ENCODE data around the gene BARHL1. TPM values are rescaled to one million over a fixed set of nuclear protein-coding genes. Genes with fewer than 3 reads are reported as not detected.

Gene BARHL1
- polyA plus RNA-seq, 2 of the 4 experiments (the other 2 are of a cell fraction), result not detected

DNA sequence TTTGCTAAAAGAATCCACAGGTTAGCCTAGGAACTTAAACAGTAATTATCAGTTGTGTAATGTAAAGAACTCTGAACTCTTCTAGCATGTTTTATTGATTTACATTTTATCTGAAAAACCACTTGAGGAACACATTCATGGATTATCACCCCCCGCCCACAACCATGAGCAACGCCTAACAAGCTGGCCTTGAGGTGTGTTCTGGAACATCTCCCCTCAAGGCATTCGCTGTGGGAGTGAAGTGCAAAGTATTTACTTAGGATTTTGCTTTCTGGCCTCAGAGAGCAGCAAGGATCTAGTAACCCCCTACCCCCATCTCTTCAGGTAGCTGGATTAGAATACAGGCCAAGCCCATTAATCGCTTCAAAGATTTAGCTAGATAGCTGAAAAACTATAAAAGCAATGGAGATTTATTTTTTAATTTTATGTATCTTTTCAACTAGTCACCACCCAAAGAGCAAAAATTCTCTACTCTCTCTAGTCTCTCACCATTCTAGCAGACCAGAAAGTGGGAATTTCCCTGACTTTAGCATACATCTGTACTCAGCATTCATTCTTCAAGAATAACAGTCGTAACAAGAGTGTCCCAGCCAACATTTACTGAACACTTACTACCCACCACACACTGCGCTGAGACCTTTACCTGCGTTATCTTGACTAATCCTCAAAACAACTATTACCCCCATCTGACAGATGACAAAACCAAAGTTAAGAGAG, 50.2 kb downstream of the BARHL1 start:
- ChIA-PET CTCF (interaction anchor here (0.6 to 2.1 kb wide), 3 partner anchors 11 to 782 kb away, joined by 3 to 6 read pairs (median 3); no protein-coding TSS in a partner anchor), POLR2A (no interaction called here)
- no peak for DNase-seq (ENCODE audit: low read depth in 1 of 2, low spot score in 1 of 2)

GRCh38 chr9:132634327-132634726, 51.9 kb downstream of the BARHL1 start:
- H3K4me1 ChIP-seq, result no peaks in the 10 kb centered on the region
- ChIA-PET CTCF (interaction anchor here (0.7 to 1.3 kb wide), 2 partner anchors 16 to 872 kb away, joined by 3 to 6 read pairs; no protein-coding TSS in a partner anchor), POLR2A (interaction anchor here (0.7 kb wide), 1 partner anchor 902 kb away, joined by 3 read pairs; no protein-coding TSS in a partner anchor)
- FAIRE-seq (no peak), ATAC-seq (no peak), DNase-seq (ENCODE audit: low read depth in 1 of 2, low spot score in 1 of 2) (no peak)
- H3K9me3 ChIP-seq, result no peaks in the 10 kb centered on the region
- TF ChIP-seq, protein P1, sequence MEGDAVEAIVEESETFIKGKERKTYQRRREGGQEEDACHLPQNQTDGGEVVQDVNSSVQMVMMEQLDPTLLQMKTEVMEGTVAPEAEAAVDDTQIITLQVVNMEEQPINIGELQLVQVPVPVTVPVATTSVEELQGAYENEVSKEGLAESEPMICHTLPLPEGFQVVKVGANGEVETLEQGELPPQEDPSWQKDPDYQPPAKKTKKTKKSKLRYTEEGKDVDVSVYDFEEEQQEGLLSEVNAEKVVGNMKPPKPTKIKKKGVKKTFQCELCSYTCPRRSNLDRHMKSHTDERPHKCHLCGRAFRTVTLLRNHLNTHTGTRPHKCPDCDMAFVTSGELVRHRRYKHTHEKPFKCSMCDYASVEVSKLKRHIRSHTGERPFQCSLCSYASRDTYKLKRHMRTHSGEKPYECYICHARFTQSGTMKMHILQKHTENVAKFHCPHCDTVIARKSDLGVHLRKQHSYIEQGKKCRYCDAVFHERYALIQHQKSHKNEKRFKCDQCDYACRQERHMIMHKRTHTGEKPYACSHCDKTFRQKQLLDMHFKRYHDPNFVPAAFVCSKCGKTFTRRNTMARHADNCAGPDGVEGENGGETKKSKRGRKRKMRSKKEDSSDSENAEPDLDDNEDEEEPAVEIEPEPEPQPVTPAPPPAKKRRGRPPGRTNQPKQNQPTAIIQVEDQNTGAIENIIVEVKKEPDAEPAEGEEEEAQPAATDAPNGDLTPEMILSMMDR (IDR thresholded peaks at IDR 0.05), result no peak
- no peak for TF ChIP-seq NFE2L2 (conservative IDR thresholded peaks at IDR 0.05; ENCODE audit: low read length)
- peak; percentile 20 for TF ChIP-seq MAFK (IDR thresholded peaks at IDR 0.05; ENCODE audit: partially characterized antibody)
- H3K4me2 ChIP-seq, result no peak overlapping the region
- 98% methylated on average over 3 of the region's 3 CpGs for WGBS (ENCODE audit: missing lambda C conversion rate)
- no peak overlapping the region for H3K27ac ChIP-seq
- H3K4me3 ChIP-seq, result no peak overlapping the region

More for the DNA sequence above, 50.2 kb downstream of the BARHL1 start:
- H3K4me3 ChIP-seq, result no peak overlapping the region
- no peaks in the 10 kb centered on the region for H3K4me1 ChIP-seq
- TF ChIP-seq EHF (CRISPR knock-in tag; IDR thresholded peaks at IDR 0.05) (no peak), PHF8 (IDR thresholded peaks at IDR 0.05; ENCODE audit: borderline replicate concordance, low read depth) (no peak), CHD2 (IDR thresholded peaks at IDR 0.05; ENCODE audit: low read length, partially characterized antibody) (no peak), NR3C1 (IDR thresholded peaks at IDR 0.05) (no peak), HOXB13 (CRISPR knock-in tag; IDR thresholded peaks at IDR 0.05; ENCODE audit: low read depth) (no peak), PBX3 (IDR thresholded peaks at IDR 0.05) (no peak), RAD21 (conservative IDR thresholded peaks at IDR 0.05 in 1 of 2, IDR thresholded peaks at IDR 0.05 in 1 of 2) (no peak)
- TF ChIP-seq, protein P2, sequence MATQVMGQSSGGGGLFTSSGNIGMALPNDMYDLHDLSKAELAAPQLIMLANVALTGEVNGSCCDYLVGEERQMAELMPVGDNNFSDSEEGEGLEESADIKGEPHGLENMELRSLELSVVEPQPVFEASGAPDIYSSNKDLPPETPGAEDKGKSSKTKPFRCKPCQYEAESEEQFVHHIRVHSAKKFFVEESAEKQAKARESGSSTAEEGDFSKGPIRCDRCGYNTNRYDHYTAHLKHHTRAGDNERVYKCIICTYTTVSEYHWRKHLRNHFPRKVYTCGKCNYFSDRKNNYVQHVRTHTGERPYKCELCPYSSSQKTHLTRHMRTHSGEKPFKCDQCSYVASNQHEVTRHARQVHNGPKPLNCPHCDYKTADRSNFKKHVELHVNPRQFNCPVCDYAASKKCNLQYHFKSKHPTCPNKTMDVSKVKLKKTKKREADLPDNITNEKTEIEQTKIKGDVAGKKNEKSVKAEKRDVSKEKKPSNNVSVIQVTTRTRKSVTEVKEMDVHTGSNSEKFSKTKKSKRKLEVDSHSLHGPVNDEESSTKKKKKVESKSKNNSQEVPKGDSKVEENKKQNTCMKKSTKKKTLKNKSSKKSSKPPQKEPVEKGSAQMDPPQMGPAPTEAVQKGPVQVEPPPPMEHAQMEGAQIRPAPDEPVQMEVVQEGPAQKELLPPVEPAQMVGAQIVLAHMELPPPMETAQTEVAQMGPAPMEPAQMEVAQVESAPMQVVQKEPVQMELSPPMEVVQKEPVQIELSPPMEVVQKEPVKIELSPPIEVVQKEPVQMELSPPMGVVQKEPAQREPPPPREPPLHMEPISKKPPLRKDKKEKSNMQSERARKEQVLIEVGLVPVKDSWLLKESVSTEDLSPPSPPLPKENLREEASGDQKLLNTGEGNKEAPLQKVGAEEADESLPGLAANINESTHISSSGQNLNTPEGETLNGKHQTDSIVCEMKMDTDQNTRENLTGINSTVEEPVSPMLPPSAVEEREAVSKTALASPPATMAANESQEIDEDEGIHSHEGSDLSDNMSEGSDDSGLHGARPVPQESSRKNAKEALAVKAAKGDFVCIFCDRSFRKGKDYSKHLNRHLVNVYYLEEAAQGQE (IDR thresholded peaks at IDR 0.05), result no peak
- TF ChIP-seq, protein P3, sequence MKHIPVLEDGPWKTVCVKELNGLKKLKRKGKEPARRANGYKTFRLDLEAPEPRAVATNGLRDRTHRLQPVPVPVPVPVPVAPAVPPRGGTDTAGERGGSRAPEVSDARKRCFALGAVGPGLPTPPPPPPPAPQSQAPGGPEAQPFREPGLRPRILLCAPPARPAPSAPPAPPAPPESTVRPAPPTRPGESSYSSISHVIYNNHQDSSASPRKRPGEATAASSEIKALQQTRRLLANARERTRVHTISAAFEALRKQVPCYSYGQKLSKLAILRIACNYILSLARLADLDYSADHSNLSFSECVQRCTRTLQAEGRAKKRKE (CRISPR knock-in tag; IDR thresholded peaks at IDR 0.05; ENCODE audit: low read depth), result no peak
- FAIRE-seq (no peak), ATAC-seq (no peak)
- no peak overlapping the region for H3K27ac ChIP-seq
- no peak overlapping the region for H3K4me2 ChIP-seq
- no peaks in the 10 kb centered on the region for H3K9me3 ChIP-seq
- WGBS (ENCODE audit: missing lambda C conversion rate), result 96% methylated on average over 7 of the region's 7 CpGs

DNA sequence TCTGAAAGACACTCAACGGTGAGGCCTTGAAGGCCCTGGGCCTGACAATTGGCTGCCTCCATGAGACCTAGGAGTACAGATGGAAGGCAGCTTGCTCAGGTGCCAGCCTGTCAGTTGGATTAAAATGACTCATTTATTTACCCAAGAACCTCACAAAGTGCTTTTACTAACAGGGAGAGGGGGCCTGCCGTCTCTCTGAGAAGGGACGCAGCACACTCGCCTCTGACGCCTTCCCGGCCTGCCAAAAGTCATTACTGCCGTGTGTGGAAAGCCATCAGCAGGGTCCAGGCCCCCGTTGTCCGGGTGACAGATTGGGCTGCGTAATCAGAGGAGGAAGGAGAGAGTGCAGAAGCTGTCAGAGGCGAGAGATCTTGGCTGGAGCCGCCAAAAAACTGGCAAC, 54.9 kb downstream of the BARHL1 start:
- ChIA-PET POLR2A (no interaction called here), CTCF (no interaction called here)
- Histone ChIP-seq H3K4me1 (no peaks in the 10 kb centered on the region), H3K4me3 (no peak overlapping the region), H3K9me3 (no peaks in the 10 kb centered on the region), H3K27ac (no peak overlapping the region), H3K4me2 (no peak overlapping the region)
- ATAC-seq (no peak), FAIRE-seq (no peak), DNase-seq (ENCODE audit: low read depth in 1 of 2, low spot score in 1 of 2) (no peak)
- 87% methylated on average over 12 of the region's 12 CpGs for WGBS (ENCODE audit: missing lambda C conversion rate)
- TF ChIP-seq ESRRA (IDR thresholded peaks at IDR 0.05; ENCODE audit: borderline replicate concordance, low read length), result no peak
